GM18867 (cell line): Measurements from ENCODE around the gene SEMA3C.

ENCODE experiments used
- ATAC-seq: cut with Tn5 transposase; IDR thresholded peaks from one replicate; pipeline ENCODE4 v1.9.1; 2021; ENCODE audit warnings: mild to moderate bottlenecking, moderate library complexity; ENCODE audit not compliant: unreplicated experiment

Gene SEMA3C

DNA sequence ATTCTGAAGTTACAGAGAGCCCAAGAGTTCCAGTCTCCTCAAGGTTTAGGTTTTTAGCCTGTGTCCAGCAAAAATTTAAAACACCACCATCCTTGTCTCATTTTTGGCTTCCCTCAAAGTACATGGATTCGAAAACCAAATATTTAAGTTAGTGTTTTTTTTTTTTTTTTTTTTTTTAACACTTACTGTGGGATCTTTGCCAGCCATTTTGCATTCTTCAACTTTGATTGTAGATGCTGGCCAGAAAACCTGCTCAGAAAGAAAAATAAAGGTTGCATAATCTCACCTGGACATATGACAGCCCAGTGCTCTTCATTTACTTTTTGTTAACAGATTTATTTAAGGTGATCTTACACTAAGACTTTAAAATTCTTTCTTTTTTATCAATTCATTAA is 91.6 kb downstream of the SEMA3C start:
- no peak for ATAC-seq

DNA sequence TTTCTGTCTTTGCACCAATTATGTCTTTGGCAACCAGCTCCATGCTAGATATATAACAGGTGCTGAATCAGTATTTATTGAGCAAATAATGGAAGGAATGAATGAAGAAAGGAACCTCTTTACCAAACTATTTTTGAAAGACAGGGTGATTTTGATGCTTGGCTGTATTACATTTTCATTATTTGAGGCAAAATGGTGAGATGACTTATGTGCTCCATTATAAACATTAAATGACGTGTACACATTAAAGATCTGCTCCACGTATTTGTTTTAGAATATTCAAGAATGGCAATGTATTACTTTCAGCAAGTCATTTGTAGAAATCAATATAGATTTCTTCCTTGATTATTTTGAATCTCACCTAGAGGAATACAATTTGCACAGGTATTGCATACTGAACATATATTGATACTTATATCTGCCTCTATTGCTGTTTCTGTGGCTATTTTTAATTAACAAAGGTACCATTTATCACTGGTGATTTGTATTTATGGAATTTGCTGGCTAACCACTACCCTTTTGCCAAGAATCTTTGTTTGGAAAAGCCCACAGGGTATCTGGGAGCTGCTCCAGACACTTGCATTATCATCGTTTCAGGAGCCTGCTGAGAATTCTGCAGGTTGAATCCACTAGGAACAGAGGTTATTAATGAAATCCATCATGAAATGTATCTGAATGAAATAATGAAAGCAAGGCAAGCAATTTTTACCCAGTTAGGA is 92.2 kb downstream of the SEMA3C start:
- no peak for ATAC-seq

DNA sequence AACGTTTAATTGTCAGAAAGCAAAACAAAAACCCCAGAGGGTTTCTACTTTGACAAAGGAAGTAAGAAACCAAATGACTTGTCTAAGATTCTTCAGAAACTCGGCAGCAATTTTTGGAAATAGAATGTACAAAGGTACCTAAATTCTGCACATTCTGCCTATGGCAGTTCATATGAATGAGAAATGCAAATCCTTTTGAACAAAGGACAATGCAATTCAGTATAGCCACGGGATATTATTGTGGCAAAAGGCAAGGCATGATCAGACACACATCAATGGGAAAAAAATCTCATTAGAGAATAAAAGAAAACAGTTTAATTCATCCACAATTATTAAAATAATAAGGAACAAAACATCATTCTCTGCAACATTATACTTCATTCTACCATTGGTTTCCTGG is 93.4 kb downstream of the SEMA3C start:
- no peak for ATAC-seq

GRCh38 chr7:80824253-80824652 is 94.6 kb downstream of the SEMA3C start:
- ATAC-seq = no peak

GRCh38 chr7:80823057-80823456 is 95.8 kb downstream of the SEMA3C start:
- ATAC-seq = no peak

GRCh38 chr7:80821771-80822319 is 97.0 kb downstream of the SEMA3C start:
- no peak for ATAC-seq

DNA sequence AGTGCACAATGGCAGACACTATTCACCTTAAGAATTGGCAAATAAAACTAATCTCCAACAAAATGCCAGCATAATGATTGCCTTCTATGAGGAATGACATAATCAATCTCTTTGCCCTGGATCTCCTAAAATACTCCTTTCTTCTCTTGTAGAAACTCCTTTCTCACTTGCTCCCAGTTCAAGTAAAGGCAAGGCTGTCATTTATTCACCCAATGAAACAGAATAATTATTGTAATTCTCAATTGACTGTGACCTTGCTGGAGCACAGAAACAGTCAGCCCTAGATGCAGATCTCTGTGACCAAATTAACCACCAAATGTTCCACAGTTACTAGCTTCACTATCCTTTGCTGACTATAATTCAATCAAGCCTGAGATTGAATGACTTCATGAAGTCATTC is 99.3 kb downstream of the SEMA3C start:
- ATAC-seq = no peak

GRCh38 chr7:80818181-80818580 is 100.7 kb downstream of the SEMA3C start:
- no peak for ATAC-seq

DNA sequence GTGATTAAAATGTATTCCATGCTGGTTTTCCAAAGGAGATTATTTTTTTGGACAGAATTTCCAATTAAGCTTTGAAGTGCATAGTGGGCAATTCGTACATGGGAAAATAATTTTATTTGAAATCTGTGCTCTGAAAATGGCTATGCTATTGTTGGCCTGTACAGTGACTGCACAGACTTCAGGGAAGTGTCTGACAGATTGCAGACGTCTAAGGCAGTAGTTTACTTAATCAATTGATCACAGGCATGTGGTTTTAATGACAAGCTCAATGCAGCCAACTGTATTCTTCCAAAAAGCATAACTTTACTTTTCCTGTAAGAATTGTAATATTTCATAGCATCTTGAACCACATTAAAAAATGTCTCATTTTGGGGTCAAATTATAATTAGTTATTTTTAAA is 102.0 kb downstream of the SEMA3C start:
- ATAC-seq = no peak

- no peak for ATAC-seq
Measured at GRCh38 chr7:80815733-80816132, 103.1 kb downstream of the SEMA3C start.

DNA sequence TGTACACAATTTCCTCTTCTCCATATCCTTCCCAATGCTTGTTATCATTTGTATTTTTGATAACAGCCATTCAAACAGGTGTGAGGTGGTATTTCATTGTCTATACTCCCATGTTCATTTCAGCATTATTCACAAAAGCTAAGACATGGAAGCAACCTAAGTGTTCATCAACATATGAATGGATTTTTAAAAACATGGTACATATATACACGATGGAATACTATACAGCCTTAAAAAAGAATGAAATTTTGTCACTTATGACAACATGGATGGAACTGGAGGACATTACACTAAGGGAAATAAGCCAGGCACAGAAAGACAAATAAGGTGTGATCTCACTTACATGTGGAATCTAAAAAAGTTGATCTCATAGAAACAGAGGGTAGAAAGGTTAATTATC is 109.3 kb downstream of the SEMA3C start:
- ATAC-seq = no peak

GRCh38 chr7:80807166-80807900 is 111.5 kb downstream of the SEMA3C start:
- no peak for ATAC-seq

- no peak for ATAC-seq
Measured at GRCh38 chr7:80806663-80807062, 112.2 kb downstream of the SEMA3C start.

DNA sequence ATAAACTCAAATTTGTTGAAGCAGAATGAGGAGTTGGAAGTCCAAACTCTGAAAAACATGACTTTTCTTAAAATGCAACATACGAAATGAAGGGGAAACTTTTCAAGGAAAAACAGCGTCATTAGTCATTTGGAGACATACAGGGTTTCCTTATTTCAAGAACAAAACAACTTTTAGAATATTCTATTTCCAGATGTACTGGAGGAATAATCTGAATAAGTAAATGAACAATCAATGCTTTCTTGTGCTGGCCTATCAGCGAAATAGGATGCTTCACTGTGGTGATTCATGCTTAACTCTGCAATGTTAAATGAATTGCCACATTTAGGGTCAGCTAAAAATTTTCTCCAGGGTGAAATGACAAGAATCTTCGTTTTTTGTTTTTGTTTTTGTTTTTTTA is 114.3 kb downstream of the SEMA3C start:
- ATAC-seq = no peak

DNA sequence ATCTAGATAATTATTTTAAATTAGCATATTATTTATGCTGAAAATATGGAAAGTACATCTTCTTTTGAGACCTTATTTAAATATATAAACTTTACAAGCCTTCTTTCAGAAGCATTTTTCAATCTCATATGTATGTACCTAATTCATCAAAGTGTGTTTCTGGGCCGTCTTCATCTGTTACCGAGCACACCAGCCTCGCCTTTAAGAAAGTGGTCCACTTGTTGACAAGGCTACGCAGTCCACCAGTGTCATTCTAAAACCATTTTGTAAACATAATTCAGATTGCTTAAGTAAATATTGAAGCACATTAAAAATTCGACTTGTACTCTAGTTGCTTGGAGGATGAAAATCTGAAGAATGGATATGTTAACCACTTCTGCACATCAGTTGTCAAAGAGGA is 116.3 kb downstream of the SEMA3C start:
- no peak for ATAC-seq

DNA sequence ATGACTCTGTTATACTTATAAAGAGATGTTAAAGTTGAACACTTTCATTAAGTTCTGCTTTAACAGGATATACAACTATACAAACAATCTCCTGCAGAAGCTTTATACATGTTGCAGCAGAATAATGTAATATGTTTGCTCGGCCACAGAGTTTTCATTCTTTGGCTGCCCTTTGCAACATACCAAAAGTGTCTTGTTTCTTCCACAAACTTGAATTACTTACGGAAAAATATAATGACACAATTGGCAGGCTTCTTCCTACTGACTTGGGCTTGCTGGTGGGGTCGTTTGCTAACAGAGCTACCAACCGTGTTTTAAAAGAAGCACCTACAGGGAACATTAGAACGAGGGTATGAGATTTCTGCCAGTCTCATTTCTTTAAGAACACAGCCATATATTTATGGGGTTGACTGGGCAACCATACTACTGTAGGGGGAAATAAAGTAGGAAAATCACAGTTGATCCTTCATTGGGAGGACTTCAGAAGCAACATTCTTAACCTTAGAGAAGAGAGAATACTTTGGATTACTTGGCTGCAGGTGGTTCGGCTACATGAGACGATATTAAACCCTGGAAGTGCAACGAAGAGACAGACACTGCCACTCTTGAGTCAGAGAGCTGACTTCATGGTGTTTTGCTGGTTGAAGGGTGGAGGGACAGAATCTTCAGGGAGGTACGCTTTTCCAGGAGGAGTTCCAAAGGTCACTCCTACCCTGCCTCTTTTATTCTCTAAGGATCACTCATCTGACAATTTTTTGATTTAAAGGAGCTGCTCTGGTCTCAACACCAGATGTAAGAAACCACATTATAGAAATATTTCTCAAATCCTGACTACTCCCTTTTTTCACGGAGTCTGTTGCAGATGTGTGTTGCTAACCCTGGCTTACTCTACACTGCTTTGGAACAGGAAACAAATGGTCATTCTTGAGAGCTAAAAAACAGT is 123.9 kb downstream of the SEMA3C start:
- no peak for ATAC-seq

DNA sequence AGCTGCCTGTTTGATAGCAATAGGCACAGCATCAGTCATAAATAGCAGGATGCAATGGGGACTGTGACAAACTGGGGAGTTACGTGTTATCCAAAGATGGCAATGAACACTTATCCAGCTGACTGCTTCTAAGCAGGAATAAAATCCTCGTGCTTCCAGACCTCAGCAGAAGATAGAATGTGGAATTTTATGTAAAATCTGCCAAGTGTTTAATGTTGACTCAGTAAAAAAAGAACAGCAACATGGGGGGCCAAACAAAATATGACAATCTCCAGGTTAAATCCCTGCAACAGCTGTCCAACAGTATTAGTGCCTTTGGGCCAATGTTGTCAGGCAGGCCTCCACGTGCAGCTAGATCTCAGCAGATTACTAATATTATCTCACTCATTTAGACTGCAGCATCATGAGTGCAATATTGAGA is 127.3 kb downstream of the SEMA3C start:
- no peak for ATAC-seq

DNA sequence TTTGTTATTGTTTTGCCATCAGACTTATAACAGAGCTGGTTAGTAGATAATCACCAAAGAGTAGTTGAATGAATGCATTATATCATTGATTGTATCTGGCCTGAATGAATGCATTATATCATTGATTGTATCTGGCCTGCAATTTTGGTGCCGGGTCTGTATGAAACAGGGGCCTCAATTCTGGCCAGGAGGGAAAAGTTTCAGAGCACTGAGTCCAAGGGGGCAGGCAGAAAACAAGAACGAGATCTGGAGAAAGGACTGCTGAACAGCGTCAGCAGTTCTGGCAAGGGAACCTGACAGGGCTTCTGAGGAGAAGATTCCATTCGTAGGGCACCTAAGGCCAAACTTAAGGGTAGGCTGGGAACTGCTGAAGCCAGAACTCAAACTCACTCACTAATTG is 128.0 kb downstream of the SEMA3C start:
- no peak for ATAC-seq

DNA sequence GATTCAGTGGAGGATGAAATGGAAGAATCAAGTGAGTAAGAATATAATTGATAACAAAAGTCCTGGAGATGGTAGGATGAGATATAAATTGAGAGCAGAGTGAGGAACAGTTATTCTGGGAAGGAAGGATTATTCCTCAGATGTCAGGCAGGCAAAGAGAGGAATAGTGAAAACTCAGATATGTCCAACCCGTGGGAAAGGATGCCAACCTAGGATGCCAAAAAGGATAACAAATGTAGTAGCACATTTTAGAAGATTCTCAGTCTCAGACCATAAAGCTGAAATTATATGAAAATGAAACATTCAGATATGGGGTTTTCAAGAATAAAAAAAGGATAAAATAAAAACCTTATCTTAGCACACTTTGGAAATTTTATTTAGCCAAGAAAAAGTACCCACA is 131.1 kb downstream of the SEMA3C start:
- ATAC-seq = no peak

DNA sequence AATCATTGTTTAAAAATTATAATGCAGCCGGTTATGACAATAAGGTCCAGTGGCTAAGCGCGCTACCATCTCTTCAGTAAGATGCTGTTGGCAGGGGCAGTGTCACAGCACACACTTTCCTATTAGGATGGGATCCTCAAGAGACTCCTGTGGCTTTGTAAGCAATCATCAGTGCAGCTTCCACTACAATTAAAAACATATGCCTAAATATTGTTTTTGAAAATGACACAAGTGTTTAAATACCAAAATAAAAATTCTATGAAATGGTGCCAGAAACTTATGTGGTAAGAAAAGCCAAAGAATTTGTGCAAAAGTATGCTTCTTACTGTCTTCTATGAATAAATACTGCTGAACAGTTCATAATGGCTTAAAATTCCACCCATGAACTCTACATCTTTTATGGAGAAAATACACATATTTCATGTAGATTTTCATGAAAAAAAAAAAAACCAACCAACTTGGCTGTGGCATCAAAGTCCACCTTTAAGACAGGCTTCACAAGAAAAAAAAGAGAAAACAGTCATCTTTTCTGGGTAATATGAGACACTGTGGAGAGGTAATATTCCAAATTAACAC is 132.8 kb downstream of the SEMA3C start:
- no peak for ATAC-seq

DNA sequence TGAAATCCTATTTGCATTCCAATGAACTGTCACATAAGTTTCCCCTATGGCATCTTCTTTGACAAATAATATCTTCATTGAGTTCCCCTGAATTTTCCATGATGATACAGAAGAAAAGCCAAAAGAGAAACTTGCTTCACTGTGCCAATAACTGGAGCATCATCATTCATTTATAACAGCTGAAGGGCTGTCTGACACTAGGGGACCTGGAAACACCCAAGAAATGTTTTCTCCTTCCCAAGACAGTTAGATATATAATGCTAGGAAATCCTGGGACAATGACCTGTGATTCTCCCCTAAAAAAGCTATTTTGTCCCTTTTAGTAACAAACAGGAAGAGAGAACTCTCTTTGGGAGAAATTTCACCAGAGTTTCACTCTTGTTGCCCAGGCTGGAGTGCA is 133.6 kb downstream of the SEMA3C start:
- no peak for ATAC-seq
